Ishikawa (cell line): ENCODE measurements around the gene ANKRD66.

ENCODE experiments used
- CEBPB ChIP-seq: IDR thresholded peaks from 2 replicates; pipeline ENCODE4 v1.6.1; 2012
- CREB1 ChIP-seq: IDR thresholded peaks from 2 replicates; pipeline ENCODE4 v1.6.1; 2012; ENCODE audit warnings: low read depth
- EGR1 ChIP-seq: IDR thresholded peaks from 2 replicates; pipeline ENCODE4 v1.6.1; 2012
- EP300 ChIP-seq: IDR thresholded peaks from 2 replicates; pipeline ENCODE4 v1.6.1; 2012; ENCODE audit warnings: borderline replicate concordance
- FOXM1 ChIP-seq: IDR thresholded peaks from 2 replicates; pipeline ENCODE4 v1.6.1; 2012; ENCODE audit warnings: low read depth, borderline replicate concordance
- NFIC ChIP-seq: IDR thresholded peaks from 2 replicates; pipeline ENCODE4 v1.6.1; 2012
- RAD21 ChIP-seq: IDR thresholded peaks from 2 replicates; pipeline ENCODE4 v1.6.1; 2012; ENCODE audit warnings: low read depth
- TAF1 ChIP-seq: IDR thresholded peaks from 2 replicates; pipeline ENCODE4 v1.6.1; 2012; ENCODE audit warnings: low read depth, mild to moderate bottlenecking
- TCF12 ChIP-seq: IDR thresholded peaks from 2 replicates; pipeline ENCODE4 v1.6.1; 2012; ENCODE audit warnings: low read depth
- TEAD4 ChIP-seq: IDR thresholded peaks from 2 replicates; pipeline ENCODE4 v1.6.1; 2012
- YY1 ChIP-seq: IDR thresholded peaks from 2 replicates; pipeline ENCODE4 v1.6.1; 2012; ENCODE audit warnings: low read depth
- ZBTB7A ChIP-seq: IDR thresholded peaks from 2 replicates; pipeline ENCODE4 v1.6.1; 2012; ENCODE audit warnings: low read depth
- TF ChIP-seq, protein P1 (sequence below): IDR thresholded peaks from 2 replicates; pipeline ENCODE4 v1.6.1; 2012
- TF ChIP-seq, protein P2 (sequence below): IDR thresholded peaks from 2 replicates; pipeline ENCODE4 v1.6.1; 2012
- TF ChIP-seq, protein P3 (sequence below): IDR thresholded peaks from 2 replicates; pipeline ENCODE4 v1.6.1; 2012; ENCODE audit warnings: low read depth, mild to moderate bottlenecking

The ANKRD66 gene

DNA sequence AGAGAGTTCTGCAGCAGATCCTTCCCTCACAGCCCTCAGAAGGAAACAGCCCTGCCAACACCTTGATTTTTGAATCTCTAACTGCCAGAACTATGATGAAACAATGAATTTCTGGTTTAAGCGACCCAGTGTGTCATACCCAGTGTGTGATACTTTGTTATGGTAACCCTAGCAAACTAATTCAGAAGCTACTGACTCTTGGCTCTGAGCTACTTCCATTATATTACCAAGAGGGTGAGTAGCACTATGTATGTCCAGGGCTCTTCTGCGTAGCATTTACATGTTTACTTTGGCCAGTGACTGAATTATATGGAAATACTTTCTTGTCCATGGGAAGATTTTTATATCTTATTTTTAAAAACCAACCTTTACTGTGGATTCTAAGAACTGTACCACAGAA, 16.7 kb downstream of the ANKRD66 start:
- TF ChIP-seq EGR1 = no peak
- TF ChIP-seq CREB1 = no peak
- TF ChIP-seq TAF1 = no peak
- TF ChIP-seq CEBPB = no peak
- no peak for TF ChIP-seq EP300

DNA sequence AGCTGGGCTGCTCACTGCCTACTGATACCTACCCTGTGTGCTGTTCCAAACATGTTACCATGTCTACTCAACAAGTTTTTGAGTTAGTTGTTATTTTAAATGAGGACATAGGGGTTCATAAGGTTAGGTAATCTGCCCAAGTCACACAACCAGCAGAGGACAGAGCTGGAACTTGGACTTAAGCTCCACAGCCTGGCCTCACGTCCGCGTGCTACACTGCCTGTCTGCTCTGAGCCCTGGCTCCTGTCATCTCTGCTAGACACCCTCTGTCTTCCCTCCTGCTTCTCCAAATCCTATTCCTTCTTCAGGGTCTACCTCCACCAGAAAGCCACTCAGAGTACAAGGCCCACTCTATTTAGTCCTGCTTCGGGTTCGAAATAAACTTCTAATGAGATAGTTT, 18.2 kb downstream of the ANKRD66 start:
- TF ChIP-seq EP300 (no peak), CEBPB (no peak), TAF1 (no peak), TEAD4 (no peak), RAD21 (no peak), FOXM1 (no peak), CREB1 (no peak), NFIC (no peak), YY1 (no peak), ZBTB7A (no peak), TCF12 (no peak), EGR1 (no peak)
- TF ChIP-seq, protein P1, sequence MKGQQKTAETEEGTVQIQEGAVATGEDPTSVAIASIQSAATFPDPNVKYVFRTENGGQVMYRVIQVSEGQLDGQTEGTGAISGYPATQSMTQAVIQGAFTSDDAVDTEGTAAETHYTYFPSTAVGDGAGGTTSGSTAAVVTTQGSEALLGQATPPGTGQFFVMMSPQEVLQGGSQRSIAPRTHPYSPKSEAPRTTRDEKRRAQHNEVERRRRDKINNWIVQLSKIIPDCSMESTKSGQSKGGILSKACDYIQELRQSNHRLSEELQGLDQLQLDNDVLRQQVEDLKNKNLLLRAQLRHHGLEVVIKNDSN = no peak
- TF ChIP-seq, protein P2, sequence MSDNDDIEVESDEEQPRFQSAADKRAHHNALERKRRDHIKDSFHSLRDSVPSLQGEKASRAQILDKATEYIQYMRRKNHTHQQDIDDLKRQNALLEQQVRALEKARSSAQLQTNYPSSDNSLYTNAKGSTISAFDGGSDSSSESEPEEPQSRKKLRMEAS = no peak
- TF ChIP-seq, protein P3, sequence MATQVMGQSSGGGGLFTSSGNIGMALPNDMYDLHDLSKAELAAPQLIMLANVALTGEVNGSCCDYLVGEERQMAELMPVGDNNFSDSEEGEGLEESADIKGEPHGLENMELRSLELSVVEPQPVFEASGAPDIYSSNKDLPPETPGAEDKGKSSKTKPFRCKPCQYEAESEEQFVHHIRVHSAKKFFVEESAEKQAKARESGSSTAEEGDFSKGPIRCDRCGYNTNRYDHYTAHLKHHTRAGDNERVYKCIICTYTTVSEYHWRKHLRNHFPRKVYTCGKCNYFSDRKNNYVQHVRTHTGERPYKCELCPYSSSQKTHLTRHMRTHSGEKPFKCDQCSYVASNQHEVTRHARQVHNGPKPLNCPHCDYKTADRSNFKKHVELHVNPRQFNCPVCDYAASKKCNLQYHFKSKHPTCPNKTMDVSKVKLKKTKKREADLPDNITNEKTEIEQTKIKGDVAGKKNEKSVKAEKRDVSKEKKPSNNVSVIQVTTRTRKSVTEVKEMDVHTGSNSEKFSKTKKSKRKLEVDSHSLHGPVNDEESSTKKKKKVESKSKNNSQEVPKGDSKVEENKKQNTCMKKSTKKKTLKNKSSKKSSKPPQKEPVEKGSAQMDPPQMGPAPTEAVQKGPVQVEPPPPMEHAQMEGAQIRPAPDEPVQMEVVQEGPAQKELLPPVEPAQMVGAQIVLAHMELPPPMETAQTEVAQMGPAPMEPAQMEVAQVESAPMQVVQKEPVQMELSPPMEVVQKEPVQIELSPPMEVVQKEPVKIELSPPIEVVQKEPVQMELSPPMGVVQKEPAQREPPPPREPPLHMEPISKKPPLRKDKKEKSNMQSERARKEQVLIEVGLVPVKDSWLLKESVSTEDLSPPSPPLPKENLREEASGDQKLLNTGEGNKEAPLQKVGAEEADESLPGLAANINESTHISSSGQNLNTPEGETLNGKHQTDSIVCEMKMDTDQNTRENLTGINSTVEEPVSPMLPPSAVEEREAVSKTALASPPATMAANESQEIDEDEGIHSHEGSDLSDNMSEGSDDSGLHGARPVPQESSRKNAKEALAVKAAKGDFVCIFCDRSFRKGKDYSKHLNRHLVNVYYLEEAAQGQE = no peak

DNA sequence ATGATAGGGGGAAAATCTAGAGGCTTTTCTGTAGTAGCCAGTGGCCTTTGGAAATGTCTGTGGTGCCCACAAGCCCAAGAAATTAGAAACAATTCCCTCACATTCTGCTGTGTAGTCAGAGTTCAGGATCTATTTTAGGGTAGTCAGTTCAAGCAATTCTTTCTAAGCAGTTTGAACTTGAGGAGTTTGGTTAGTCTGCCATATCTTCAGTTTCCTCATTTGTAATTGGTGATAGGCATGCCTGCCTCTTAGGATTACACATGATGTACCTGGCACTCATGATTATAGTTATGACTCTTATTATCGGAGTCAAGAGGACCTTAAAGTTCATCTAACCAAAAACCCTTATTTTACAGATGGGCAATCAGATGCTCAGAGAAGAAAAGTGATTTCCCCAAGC, 25.3 kb downstream of the ANKRD66 start:
- TF ChIP-seq YY1 (no peak), EGR1 (no peak), CREB1 (no peak), TEAD4 (no peak), CEBPB (no peak), TCF12 (no peak), ZBTB7A (no peak), FOXM1 (no peak), NFIC (no peak), TAF1 (no peak), RAD21 (no peak), EP300 (no peak)
- TF ChIP-seq, protein P3 = no peak
- TF ChIP-seq, protein P1 = no peak
- TF ChIP-seq, protein P2 = no peak

DNA sequence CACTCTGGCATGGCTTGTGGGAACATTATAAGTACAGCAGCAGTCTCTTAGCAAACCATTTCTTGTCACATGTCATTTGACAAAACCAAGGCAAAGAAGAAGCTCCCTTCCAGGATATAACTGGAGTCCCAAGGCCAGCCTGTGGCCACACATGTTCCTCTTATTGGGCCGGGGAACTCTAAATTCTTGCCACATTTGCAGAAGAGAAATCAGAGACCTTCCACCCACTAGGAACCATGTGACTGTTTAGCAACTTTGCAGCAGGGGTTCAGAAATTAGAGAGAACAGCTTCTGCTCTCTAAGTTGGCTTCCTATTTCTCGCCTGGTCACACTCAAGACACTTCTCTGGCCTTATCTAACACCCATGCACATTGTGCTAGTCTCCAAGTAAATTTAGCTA, 26.0 kb downstream of the ANKRD66 start:
- TF ChIP-seq CEBPB = no peak
- TF ChIP-seq FOXM1 = no peak
- no peak for TF ChIP-seq EGR1

DNA sequence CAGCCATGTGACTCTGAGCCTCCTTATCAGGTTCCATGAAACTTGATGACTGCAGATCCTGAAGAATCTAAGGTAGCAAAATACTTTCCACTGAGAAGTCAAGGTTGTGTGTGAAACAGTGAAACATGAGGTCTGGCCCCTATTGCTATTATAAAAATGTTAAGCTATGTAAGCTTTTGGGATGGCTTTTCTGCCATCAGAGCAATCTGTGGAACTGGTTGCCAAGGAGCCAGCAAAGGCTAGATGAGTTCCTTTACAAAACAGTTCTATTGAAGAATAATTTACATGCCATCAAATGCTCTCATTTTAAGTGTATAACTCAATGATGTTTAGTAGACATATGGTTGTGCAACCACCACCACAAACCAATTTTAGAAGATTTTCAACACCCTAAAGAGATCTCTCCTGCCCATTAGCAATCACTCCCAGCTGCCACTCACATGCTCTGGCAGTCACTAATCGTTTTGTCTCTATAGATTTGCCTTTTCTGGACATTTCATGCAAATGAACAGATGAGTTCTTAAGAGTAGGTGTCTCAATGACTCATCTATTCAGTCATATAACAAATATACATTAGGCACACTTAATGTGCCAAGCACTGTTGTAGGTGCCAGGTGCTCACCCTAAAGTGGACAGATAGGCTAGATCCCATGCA, 26.6 kb downstream of the ANKRD66 start:
- TF ChIP-seq RAD21 (no peak), CREB1 (no peak), NFIC (no peak), TEAD4 (no peak), FOXM1 (no peak), TAF1 (no peak), EGR1 (no peak), ZBTB7A (no peak), YY1 (no peak), TCF12 (no peak), CEBPB (no peak), EP300 (no peak)
- TF ChIP-seq, protein P2 = no peak
- TF ChIP-seq, protein P3 = no peak
- TF ChIP-seq, protein P1 = no peak
